HepG2 (cell line): ENCODE measurements around the gene SEMA3F. TPM values are rescaled to one million over a fixed set of nuclear protein-coding genes. Genes with fewer than 3 reads are reported as not detected.

Experiments used
- BORCS8-MEF2B ChIP-seq: sonication (generic); formaldehyde crosslinking; IDR thresholded peaks from 2 replicates; pipeline ENCODE4 v1.8.0; 2022; ENCODE audit warnings: mild to moderate bottlenecking, missing genetic modification reagents
- DNMT3B ChIP-seq: conservative IDR thresholded peaks from 2 replicates; pipeline ENCODE4 v1.6.1; 2016; ENCODE audit warnings: missing biosample characterization, control low read depth
- EP300 ChIP-seq, 3 experiments: sonication (generic) in 1 of 3; formaldehyde crosslinking in 1 of 3; IDR thresholded peaks; 2 replicates each; pipeline versions ENCODE4 v1.5.1 to v1.6.1; 2011 to 2020; ENCODE audit warnings: low read depth in 2 of 3, low read length in 2 of 3, borderline replicate concordance in 1 of 3, improper control_type of control experiment in 1 of 3, mild to moderate bottlenecking in 1 of 3, missing genetic modification reagents in 1 of 3, moderate library complexity in 1 of 3
- HDAC6 ChIP-seq: fragments of 200-600 bp; sonication (generic); IDR thresholded peaks from 2 replicates; pipeline ENCODE4 v1.7.0; 2017; ENCODE audit warnings: mild to moderate bottlenecking, antibody characterized with exemption, low read length, low read depth
- KAT8 ChIP-seq: IDR thresholded peaks from 2 replicates; pipeline ENCODE4 v1.6.1; 2016; ENCODE audit warnings: missing genetic modification reagents, missing compliant biosample characterization
- KDM3A ChIP-seq: IDR thresholded peaks from 2 replicates; pipeline ENCODE4 v1.6.1; 2018; ENCODE audit warnings: low read depth, missing compliant biosample characterization
- MZF1 ChIP-seq: sonication (generic); formaldehyde crosslinking; IDR thresholded peaks from 2 replicates; pipeline ENCODE4 v1.8.1; 2023; ENCODE audit warnings: mild to moderate bottlenecking, missing genetic modification reagents, borderline replicate concordance
- NFKBIZ ChIP-seq: IDR thresholded peaks from 2 replicates; pipeline ENCODE4 v1.6.1; 2018; ENCODE audit warnings: missing genetic modification reagents, missing compliant biosample characterization
- NR2F2 ChIP-seq: IDR thresholded peaks from 2 replicates; pipeline ENCODE4 v1.6.1; 2012; ENCODE audit warnings: low read depth, inconsistent platforms, borderline replicate concordance
- PLRG1 ChIP-seq: fragments of 450-650 bp; conservative IDR thresholded peaks from 2 replicates; pipeline ENCODE4 v1.6.1; 2016
- POGZ ChIP-seq: sonication (generic); formaldehyde crosslinking; IDR thresholded peaks from 2 replicates; pipeline ENCODE4 v1.4.0; 2020; ENCODE audit warnings: mild to moderate bottlenecking, missing genetic modification reagents
- TSC22D2 ChIP-seq: sonication (generic); formaldehyde crosslinking; IDR thresholded peaks from 2 replicates; pipeline ENCODE4 v1.5.1; 2020; ENCODE audit warnings: missing genetic modification reagents, mild to moderate bottlenecking, borderline replicate concordance
- ZBTB7B ChIP-seq: sonication (generic); formaldehyde crosslinking; IDR thresholded peaks from 2 replicates; pipeline ENCODE4 v1.4.0; 2020; ENCODE audit warnings: missing genetic modification reagents
- ZNF572 ChIP-seq: sonication (generic); formaldehyde crosslinking; IDR thresholded peaks from 2 replicates; pipeline ENCODE4 v1.5.1; 2020; ENCODE audit warnings: mild to moderate bottlenecking, missing genetic modification reagents
- ZNF605 ChIP-seq: sonication (generic); formaldehyde crosslinking; IDR thresholded peaks from 2 replicates; pipeline ENCODE4 v1.8.0; 2022; ENCODE audit warnings: mild to moderate bottlenecking, missing genetic modification reagents
- ZNF749 ChIP-seq: sonication (generic); formaldehyde crosslinking; IDR thresholded peaks from 2 replicates; pipeline ENCODE4 v1.8.0; 2022; ENCODE audit warnings: mild to moderate bottlenecking, missing genetic modification reagents, moderate library complexity, borderline replicate concordance
- ZNF788 ChIP-seq: sonication (generic); formaldehyde crosslinking; IDR thresholded peaks from 2 replicates; pipeline ENCODE4 v1.5.0; 2020; ENCODE audit warnings: mild to moderate bottlenecking, missing genetic modification reagents, borderline replicate concordance
- ZNF879 ChIP-seq: sonication (generic); formaldehyde crosslinking; IDR thresholded peaks from 2 replicates; pipeline ENCODE4 v1.8.1; 2023; ENCODE audit warnings: missing genetic modification reagents
- polyA plus RNA-seq, 8 experiments: library from polyadenylated mRNA; depleted of rRNA in 3 of 8; stranded (reverse) in 7 of 8; unstranded in 1 of 8; fragments of >200 nt; fragmentation: Illumina TruSeq in 4 of 8; extraction: Trizol in 4 of 8; gene quantifications; 2 replicates each; pipeline versions ENCODE4 v1.2.1 to v1.2.3, GENCODE V29; 2011 to 2016; ENCODE audit warnings: low read depth in 4 of 8, missing spikeins in 1 of 8, mixed read lengths in 1 of 8; ENCODE audit not compliant: insufficient read depth in 1 of 8
- total RNA-seq, 5 experiments: library from RNA; depleted of rRNA; stranded (reverse); fragments of >200 nt; fragmentation: Illumina TruSeq; extraction: Trizol; gene quantifications; 2 replicates each; pipeline ENCODE4 v1.2.3, GENCODE V29; 2016; ENCODE audit warnings: low read depth in 1 of 5
- TF ChIP-seq, protein P1 (sequence below): sonication (generic); formaldehyde crosslinking; IDR thresholded peaks from 2 replicates; pipeline ENCODE4 v1.4.0; 2020; ENCODE audit warnings: mild to moderate bottlenecking, missing genetic modification reagents
- TF ChIP-seq, protein P2 (sequence below): sonication (generic); formaldehyde crosslinking; IDR thresholded peaks from 2 replicates; pipeline ENCODE4 v1.5.0; 2020; ENCODE audit warnings: mild to moderate bottlenecking, missing genetic modification reagents, moderate library complexity
- TF ChIP-seq, protein P3 (sequence below): sonication (generic); formaldehyde crosslinking; IDR thresholded peaks from 2 replicates; pipeline ENCODE4 v1.5.1; 2020; ENCODE audit warnings: mild to moderate bottlenecking, missing genetic modification reagents, moderate library complexity

The SEMA3F gene
- total and polyA plus RNA-seq, 2 of the 13 experiments (the other 11 are each of a cell fraction or from before 2014, with no cell fraction given): 7.6 to 17.2 TPM

DNA sequence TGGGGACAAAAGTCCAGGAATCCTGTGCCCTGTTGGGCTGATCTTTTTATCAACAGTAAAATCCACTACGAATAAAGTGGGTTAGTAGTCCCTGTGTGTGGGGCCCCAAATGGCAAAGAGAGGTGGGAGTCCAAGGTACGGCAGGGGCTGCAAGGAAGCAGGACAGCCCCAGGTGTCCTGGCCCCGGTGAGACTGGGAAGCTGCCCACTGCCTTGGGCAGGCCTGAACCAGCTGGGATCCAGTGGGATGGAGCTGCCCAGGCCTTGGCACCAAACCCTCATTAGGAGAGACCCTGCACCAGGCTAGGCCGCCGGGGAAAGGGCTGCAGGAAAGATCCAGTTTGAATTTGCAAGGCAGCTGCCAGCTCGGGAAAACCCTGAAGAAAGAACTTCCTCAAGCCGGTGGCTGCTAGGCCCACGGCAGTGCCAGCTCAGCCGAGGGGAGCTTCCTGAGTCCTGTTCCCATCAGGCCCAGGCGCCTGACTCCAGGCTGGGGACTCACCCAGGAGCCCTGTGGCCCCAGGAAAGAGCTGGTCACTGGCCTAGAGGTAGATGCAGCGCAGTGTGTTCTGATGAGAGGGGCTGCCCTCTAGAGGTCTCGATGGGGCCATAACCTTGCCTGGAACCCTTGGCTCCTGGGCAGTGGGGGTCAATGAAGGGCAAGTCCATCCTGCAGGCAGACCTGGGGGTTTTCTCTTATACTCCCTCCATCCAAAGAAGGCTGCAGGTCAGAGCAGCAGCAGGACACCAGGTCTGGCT is 66.5 kb downstream of the SEMA3F start (continued):
- TF ChIP-seq POGZ (CRISPR knock-in tag): no peak
- 0 out of 2 replicates have a peak, but pooled peaks have one; percentile 29 for TF ChIP-seq ZNF572 (CRISPR knock-in tag)
- peak; percentile 35; the same call in 1 of the 2 replicates for TF ChIP-seq ZNF788 (CRISPR knock-in tag)
- no peak for TF ChIP-seq MZF1 (CRISPR knock-in tag)
- TF ChIP-seq EP300 (IDR thresholded peaks at IDR 0.05; ENCODE audit: low read depth in 2 of 2, low read length in 2 of 2): 0 out of 4 replicates have a peak, but pooled peaks of 1 of the 2 experiments have one; percentile 20
- TF ChIP-seq EP300 (CRISPR knock-in tag; IDR thresholded peaks at IDR 0.05; ENCODE audit: borderline replicate concordance): no peak
- no peak for TF ChIP-seq PLRG1
- peak; percentile 48; the same call in 1 of the 2 replicates for TF ChIP-seq ZBTB7B (CRISPR knock-in tag)
- 0 out of 2 replicates have a peak, but pooled peaks have one; percentile 41 for TF ChIP-seq KDM3A (CRISPR knock-in tag)
- peak; percentile 48; the same call in 1 of the 2 replicates for TF ChIP-seq KAT8
- 0 out of 2 replicates have a peak, but pooled peaks have one; percentile 41 for TF ChIP-seq DNMT3B (CRISPR knock-in tag)
- TF ChIP-seq ZNF605: peak; percentile 89
- TF ChIP-seq NFKBIZ (CRISPR knock-in tag): no peak
- TF ChIP-seq ZNF749 (CRISPR knock-in tag): no peak
- TF ChIP-seq, protein P1, sequence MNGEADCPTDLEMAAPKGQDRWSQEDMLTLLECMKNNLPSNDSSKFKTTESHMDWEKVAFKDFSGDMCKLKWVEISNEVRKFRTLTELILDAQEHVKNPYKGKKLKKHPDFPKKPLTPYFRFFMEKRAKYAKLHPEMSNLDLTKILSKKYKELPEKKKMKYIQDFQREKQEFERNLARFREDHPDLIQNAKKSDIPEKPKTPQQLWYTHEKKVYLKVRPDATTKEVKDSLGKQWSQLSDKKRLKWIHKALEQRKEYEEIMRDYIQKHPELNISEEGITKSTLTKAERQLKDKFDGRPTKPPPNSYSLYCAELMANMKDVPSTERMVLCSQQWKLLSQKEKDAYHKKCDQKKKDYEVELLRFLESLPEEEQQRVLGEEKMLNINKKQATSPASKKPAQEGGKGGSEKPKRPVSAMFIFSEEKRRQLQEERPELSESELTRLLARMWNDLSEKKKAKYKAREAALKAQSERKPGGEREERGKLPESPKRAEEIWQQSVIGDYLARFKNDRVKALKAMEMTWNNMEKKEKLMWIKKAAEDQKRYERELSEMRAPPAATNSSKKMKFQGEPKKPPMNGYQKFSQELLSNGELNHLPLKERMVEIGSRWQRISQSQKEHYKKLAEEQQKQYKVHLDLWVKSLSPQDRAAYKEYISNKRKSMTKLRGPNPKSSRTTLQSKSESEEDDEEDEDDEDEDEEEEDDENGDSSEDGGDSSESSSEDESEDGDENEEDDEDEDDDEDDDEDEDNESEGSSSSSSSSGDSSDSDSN: peak; percentile 78
- peak; percentile 69; the same call in 1 of the 2 replicates for TF ChIP-seq TSC22D2 (CRISPR knock-in tag)
- TF ChIP-seq NR2F2: peak; percentile 50; the same call in 1 of the 2 replicates
- TF ChIP-seq HDAC6: no peak
- TF ChIP-seq, protein P2, sequence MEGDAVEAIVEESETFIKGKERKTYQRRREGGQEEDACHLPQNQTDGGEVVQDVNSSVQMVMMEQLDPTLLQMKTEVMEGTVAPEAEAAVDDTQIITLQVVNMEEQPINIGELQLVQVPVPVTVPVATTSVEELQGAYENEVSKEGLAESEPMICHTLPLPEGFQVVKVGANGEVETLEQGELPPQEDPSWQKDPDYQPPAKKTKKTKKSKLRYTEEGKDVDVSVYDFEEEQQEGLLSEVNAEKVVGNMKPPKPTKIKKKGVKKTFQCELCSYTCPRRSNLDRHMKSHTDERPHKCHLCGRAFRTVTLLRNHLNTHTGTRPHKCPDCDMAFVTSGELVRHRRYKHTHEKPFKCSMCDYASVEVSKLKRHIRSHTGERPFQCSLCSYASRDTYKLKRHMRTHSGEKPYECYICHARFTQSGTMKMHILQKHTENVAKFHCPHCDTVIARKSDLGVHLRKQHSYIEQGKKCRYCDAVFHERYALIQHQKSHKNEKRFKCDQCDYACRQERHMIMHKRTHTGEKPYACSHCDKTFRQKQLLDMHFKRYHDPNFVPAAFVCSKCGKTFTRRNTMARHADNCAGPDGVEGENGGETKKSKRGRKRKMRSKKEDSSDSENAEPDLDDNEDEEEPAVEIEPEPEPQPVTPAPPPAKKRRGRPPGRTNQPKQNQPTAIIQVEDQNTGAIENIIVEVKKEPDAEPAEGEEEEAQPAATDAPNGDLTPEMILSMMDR (CRISPR knock-in tag): peak; percentile 93
- TF ChIP-seq BORCS8-MEF2B: no peak
- TF ChIP-seq, protein P3, sequence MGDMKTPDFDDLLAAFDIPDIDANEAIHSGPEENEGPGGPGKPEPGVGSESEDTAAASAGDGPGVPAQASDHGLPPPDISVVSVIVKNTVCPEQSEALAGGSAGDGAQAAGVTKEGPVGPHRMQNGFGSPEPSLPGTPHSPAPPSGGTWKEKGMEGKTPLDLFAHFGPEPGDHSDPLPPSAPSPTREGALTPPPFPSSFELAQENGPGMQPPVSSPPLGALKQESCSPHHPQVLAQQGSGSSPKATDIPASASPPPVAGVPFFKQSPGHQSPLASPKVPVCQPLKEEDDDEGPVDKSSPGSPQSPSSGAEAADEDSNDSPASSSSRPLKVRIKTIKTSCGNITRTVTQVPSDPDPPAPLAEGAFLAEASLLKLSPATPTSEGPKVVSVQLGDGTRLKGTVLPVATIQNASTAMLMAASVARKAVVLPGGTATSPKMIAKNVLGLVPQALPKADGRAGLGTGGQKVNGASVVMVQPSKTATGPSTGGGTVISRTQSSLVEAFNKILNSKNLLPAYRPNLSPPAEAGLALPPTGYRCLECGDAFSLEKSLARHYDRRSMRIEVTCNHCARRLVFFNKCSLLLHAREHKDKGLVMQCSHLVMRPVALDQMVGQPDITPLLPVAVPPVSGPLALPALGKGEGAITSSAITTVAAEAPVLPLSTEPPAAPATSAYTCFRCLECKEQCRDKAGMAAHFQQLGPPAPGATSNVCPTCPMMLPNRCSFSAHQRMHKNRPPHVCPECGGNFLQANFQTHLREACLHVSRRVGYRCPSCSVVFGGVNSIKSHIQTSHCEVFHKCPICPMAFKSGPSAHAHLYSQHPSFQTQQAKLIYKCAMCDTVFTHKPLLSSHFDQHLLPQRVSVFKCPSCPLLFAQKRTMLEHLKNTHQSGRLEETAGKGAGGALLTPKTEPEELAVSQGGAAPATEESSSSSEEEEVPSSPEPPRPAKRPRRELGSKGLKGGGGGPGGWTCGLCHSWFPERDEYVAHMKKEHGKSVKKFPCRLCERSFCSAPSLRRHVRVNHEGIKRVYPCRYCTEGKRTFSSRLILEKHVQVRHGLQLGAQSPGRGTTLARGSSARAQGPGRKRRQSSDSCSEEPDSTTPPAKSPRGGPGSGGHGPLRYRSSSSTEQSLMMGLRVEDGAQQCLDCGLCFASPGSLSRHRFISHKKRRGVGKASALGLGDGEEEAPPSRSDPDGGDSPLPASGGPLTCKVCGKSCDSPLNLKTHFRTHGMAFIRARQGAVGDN: peak; percentile 94
- no peak for TF ChIP-seq ZNF879 (CRISPR knock-in tag)
